ENCODE data around the gene IGF1.
"Not testable (repeated sequence)": the region's sequence is repeated elsewhere in the genome, so short reads cannot be mapped to it uniquely, and the experiment has no call there.

The IGF1 gene

DNA sequence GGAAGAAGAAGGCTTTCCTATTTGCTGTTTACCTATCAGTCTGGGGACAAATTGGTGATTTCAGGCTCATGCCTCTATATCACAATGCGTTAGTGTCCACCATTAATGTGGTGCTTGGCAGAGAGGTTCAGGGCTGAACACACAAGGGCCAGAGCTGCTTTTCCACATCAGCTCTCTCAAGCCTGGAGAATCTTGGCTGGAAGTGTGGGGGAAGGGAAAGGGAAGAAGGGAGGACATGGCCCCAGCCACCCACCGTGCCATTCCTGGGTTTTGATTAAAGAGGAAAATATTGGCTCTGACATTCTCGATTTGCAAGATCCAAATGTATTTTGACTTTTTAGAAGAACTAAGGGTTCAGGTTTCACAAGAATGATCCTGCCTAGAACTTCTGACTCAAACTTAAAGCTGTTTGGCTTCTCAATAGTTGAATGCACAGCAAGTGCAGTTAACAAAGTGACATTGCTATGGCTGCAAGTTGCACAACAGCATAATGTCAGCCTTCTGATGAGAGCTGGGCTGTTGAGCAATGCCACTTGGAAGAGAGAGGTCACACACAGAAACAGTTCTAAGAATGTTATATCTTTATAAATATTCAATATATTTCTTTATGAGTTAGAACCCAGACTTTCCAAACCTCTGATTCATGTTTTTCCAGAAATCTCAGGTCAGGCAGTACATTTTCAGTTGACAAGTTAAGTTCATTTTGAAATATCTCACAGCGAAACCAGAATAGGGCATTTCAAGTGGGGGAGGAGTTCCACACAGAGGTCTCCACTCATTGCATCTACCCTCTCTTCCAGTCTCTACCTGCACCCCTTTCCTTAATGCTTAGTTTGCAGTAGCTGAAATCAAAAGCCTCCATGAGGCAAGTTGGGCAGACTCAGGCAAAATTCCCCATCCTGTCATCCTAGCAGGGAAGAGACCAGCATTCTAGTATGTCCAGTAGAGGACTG is 25.3 kb downstream of the IGF1 start:
- DNase-seq: no peak

DNA sequence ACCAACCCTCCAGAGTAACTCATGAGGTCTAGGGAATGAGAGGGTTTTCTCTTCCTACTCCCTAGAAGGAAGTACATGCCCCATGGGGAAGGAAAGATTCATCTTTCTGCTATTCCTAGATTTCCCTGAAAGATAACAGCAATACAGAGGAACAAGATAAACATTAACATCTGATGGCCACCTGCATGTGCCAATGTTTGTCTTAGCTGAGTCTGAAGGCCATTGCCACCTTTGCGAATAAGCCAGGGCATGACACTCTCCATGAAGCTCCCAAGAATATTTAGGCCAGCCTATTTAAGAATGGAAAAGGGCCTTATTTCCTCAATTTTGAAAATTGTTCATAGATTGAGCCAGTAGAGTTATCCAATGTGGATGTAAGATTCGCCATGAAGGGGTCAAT is 26.0 kb downstream of the IGF1 start:
- no peak for DNase-seq

DNA sequence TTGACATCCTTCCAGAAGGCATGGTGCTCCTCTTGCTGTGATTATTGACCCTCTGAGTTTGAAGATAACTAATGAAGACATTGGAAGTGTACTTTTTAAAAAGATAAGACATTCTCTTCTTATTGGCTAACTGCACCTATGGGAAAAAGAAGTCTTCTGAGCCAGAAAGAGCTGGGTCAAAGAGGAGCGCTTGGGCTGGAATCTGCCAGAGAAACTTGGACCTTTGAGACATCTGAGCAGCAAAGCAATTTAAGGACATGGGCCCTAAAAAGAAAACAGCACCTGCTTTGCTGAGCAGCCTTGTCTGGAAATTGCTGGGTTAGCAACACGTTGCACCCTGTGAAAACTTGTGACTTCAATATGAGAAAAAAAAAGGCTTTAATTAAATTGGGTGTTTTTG is 27.8 kb downstream of the IGF1 start:
- DNase-seq: no peak

DNA sequence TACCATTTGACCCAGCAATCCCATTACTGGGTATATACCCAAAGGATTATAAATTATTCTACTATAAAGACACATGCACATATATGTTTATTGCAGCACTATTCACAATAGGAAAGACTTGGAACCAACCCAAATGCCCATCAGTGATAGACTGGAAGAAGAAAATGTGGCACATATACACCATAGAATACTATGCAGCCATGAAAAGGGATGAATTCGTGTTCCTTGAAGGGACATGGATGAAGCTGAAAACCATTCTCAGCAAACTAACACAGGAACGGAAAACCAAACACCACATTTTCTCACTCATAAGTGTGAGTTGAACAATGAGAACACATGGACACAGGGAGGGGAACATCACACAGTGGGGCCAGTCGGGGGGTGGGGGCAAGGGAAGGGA is 31.3 kb downstream of the IGF1 start:
- not testable (repeated sequence) for DNase-seq

DNA sequence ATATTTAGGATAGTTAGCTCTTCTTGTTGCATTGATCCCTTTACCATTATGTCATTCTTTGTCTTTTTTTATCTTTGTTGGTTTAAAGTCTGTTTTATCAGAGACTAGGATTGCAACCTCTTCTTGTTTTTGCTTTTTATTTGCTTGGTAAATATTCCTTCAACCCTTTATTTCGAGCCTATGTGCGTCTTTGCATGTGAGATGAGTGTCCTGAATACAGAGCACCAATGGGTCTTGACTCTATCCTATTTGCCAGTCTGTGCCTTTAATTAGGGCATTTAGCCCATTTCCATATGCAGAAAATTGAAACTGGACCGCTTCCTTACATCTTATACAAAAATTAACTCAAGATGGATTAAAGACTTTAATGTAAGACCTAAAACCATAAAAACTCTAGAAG is 32.9 kb downstream of the IGF1 start:
- DNase-seq: not testable (repeated sequence)

DNA sequence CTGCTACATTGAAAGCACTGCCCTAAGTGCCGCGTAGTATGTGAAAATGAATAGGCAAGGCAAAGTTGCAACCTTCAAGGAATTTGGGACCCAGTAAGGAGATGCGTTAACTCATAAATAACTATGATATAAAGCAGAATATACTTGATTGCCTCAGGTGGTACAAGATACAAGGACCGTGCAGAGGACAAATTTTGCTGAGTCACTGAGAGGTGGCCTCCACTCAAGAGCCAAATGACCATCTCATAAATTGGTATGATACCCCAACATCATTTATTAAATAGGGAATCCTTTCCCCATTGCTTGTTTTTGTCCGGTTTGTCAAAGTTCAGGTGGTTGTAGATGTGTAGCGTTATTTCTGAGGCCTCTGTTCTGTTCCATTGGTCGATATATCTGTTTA is 35.7 kb downstream of the IGF1 start:
- DNase-seq: no peak

DNA sequence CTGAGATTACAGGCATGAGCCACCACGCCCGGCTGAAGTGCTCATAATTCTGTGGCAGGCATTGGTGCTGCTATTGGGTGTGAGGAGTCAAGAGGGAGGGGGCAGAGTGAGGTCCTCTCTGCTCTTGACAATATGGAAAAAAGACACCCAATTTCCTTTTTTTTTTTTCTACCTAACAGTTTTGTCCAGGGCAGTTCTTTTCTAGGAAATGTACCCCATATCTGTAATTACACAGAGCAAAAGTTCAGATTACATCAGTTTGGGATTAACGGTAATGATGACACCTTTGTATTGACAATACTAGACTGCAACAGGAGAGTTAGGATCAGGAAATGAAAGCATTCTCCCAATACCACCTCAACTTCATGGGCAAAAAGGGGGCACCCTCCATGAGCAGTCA is 36.3 kb downstream of the IGF1 start:
- no peak for DNase-seq

DNA sequence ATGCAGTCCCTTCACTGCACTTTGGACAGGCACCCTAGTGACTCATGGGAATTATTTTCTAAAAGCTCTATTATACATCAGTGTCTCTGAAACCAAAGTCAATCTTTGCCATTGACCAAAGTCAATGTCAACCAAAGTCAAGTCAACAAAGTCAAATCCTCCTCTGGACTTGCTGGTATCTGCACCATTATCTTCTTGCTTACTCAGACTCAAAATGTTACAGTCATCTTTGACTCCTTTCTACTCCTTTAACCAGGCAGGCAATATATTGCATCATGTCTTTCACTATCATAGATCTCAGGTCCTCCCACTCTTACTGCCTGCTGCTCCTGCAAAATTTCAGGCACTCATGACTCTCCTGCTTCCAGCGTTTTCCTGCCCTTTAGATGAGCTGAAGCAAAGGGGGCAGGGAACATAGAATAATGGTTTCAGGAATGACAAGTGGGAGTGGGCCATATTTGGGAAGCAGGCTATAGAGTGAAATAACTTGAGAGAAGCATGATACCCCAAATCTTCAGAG is 39.2 kb downstream of the IGF1 start:
- DNase-seq: no peak

DNA sequence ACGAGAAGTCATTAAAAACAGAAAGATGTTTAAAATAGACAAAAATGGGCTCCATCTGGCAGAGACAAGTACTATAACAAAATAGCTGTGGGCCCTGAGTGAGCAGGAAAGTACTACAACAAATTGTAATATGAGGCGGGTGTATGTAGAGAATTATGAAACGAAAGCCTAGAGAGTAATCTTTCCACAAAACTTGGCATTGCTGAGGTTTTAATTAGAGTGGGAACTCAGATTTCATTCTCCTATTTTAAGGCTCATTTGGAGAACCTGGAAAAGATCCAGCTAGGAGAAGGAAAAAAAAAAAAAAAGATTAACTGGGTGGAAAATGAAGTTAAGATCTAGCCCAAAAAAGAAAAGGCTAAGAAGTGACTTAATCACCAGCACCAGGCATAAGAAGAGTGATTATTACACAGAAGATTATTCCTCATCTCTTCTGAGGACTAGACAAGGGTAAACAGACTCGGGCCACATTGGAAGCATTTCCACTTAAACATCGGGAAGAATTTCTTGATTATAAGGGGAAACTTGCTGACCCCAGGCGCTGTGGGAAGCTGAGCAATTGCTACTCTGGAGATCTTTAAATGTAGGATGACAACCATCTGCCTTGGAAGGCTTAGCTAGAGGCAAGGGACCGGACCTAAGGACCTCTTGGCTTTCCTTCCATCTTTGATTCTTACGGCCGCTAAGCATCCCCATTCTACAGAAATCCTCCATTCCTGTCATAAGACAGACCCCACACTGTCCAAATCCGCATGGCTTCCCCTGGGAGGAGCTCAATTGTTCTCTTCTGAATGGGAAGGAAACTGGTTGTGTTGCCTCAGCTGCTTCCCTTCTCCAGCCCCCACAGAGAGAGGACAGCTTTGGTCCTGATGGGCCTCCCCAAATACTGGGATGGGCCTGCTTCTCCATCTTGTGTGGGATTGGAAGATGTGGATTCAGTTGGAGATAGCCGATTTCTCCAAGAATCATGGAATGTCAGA is 40.6 kb downstream of the IGF1 start:
- DNase-seq: no peak

DNA sequence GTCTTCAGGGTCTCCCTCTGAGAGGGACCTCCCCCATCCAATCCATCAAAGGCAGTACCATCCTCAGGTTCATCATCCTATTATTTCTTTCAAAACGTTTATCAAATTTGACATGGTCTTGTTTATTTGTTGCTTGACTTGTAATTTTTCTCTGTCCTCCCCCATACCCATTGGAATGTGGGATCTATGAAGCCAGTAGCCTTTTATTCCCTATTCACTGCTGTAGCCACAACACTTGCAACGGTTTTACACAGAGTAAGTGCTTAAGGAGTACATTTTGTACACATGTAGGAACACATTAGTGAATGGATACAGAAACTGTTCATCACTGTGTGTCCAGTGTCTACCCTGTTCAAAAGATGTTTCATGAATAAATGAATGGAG is 41.5 kb downstream of the IGF1 start:
- no peak for DNase-seq

DNA sequence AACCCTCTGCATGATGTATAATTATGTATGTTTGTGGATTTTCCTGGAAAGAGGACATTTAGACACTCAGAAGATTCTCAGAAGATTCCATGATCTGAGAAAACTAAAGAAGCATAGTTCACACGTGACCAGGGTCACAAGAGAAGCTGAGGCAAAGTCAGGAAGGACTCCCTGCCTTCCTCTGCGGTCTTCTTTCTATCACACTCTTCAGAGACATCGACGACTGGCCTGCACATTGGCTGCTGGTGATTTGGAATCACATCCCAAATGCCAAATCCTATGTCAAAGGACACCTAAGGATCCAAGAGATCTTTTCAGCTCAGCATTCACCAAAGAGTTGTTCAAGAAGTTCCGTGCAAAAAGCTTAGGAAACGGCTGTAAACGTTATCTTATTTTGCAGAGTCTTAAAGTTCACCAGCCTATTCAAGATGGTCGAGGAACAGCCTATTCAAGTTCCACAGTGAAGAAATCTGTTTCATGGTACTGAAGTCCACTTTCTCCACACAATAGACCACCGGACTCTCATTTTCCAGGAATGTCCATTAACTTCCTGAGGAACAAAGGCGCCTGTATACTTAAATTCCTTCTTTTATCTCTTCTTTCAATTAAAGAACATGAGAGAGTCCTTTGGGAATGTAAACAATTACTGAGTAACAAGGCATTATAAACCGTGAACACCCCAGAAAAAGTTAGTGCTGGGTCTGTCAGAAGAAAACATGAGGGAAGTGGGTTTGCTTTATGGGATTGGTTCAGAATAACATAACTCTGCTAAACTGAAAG is 42.1 kb downstream of the IGF1 start:
- DNase-seq: no peak

DNA sequence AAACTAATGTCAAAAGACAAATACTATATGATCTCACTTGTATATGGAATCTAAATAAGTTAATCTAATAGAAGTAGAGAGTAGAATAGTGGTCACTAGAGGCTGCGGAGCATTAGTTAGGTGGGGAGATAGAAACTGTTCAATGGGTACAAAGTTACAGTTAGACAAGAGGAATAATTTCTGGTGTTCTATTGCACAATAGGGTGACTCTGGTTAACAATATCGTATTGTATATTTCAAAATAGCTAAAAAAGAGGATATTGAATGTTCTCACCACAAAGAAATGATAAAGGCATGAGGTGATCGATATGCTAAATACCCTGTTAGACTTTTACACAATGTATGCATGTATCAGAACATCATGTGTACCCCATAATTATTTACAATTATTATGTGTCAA is 42.9 kb downstream of the IGF1 start:
- DNase-seq: no peak

DNA sequence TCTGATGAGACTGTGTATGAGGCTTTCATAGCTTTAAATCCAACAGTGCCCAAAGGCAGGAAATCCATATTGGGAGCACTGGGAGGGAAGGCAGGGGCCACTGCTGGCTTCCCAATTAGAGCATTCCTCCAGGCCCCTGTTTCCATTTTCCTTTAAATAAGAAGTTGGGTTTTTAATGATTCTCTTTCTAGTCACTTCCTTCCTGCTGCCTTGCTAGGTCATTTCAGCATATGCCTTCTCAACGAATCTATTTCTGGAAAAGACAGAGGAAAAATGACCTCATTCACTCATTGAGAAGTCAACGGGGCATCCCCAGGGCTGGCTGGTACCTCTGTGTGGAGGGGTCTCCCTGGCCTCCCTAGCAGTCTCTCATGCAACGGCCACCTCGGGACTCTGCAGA is 43.5 kb downstream of the IGF1 start:
- no peak for DNase-seq

DNA sequence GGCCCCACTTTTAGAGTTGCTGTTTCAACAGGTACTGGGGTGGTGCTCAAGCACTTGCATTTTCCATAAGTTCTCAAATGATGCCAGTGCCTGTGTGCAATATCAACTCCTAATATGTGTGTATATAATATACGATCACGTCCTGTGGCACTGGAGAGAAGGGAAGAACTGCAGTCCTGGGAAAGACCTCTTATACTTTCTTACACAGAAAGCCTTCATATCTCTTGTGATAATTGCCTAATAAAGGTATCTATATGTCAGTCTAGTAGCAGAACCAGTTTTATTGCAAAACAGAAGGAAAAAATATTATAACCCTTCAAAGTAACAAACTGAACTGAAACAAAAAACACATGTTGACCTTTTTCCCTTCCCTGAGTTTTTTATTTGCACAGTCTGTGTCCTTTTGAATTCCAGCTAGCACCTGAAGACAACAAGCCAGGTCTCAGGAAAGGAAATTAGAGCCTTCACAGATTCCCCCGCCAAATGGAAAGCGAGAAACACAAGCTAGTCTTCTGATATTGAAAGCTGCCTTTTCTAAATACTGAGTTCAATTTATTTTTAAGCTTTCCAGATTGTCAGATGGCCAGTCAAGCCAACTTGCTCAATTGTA is 44.4 kb downstream of the IGF1 start:
- DNase-seq: no peak

DNA sequence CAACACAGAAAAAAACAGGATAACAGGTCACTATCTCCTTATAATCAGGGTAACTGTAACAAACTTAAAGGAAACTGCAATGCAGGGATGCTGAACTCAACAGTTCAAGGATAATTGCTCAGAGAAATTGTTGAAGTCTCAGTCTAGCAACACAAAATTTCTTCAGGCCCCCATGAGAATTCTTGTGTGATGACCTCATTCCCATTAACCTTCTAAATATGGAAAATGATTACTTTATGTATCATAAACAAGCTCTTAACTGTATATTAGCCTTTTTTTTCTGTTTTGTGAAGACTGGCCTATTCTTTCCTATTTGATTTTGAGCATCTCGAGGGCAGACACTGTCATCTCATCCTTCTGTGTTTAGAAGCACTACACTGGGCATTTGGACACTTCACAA is 47.1 kb downstream of the IGF1 start:
- DNase-seq: no peak

DNA sequence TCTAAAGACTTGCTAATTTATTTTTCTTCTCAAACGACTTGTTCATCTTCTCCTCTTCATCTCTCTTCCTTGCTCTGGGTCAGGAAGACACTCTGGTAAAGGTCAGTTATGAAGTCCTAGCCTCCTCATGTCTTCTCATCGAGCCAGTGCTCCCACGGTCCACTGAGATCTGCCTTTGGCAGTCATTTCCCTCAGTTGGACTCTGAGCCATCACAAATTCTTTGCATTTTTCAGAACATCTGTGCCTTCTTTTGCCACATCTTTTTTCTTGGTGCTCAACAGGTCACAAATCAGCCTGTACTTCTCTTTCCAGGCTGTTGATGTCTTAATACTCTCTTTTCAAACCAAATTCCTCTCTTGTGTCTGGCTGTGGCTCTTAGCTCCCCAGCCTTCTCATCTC is 49.7 kb downstream of the IGF1 start:
- no peak for DNase-seq

DNA sequence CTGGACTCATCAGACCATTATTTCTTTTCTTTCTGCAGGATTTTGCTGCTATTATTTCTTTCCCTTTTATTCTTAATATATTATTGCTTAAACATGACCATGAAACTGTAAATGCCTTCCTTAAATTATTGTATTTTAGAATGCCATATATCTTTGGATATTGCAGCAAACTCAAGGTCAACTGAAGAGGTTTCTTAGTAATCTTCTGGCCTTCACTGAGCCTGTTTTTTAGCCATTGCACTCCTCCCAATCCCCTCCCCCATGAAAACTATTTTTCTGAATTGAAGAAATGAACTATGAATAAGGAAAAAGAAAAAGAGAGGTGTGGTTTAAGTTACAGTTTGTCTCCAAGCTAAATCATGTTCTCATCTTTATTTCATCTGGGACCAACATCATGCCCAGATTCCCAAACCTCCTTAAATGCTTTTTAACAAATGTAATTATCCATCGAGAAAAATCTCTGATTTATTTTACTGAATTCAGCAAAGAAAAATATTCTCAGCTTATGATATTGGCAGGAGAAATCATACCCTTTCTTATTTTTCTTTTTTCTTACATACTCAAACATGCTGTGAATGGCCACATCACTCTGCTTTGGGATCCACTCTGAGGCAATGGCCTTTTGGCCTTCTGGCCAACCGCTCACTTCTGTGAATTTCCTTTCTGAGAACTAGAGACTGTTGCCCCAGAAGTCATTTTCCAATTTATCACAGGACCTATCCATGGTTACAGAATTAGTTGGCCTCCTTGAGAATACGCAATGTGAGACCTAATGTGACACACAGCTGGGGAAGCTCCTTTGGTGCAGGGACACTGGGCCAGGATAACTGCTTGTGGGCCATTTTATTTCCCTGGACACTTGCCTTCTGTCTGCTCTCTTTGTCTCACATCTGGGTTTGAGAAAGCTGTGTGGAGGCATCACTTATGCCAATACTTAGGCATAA is 50.9 kb downstream of the IGF1 start:
- DNase-seq: no peak

DNA sequence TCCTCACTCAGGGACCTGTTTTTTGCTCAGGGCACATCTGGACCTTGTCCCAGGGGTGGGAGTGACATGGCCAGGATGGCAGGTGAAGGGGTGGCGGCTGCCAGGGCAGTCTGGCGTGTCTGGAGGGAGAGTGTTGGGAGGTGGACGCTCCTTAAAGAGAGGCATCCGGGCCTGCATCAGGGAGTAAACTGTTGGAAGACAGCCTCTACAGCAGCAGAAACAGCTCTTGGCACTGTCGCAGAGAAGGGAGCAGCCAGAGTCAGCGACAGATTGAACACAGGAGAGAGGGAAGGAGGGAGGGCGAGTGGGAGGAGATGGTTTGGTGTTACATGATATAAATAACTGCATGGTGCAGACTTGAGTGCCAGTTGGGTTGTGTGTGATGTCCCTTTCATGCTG is 52.8 kb downstream of the IGF1 start:
- peak; percentile 22 for DNase-seq

DNA sequence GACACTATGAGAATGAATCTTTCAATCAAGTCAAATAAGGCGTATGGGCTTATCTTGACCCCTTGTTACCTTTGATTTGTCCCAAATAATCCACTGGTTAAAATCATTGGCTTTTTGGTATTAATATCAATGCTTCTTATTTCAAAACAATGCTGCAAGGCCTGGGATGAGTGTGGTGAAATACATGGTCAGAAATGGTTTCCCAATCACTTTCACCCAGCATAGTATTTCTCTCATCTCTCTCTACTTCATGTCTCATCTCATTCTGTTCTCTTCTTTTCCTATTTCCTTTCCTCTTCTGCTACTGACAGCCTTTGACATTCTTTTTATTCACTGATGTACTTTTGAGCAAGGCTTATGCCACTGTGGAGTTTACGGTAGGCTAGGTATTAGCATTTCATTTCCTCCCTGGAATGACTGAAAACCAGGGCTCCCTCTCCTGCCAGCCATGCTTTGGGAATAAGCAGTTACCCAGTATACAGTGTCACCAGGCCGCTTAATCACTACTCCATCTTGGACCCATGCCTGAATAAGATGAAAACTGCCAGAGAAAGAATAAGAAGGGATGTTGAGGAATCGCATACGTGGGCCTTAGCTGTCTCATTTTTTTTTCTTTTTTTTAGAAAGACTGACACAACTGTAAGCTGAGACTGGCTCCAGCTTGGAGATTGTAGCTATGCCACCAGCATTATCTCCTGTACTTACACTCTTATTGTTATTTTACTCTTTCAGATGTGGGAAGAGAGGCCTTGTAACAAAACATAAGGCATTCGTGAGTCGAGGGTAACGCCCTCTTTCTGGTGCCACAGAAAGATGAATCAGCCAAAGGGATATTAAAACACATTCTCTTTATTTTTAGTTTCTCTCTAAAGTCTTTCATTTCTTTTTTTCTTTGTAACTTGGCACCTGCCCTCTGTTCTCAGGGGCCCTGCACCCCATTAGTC is 53.5 kb downstream of the IGF1 start:
- no peak for DNase-seq

Measured in NCI-H446 treated with DMSO at 0.1 percent for 48 hours (cell line).